Neural cell (in vitro differentiated cells): ENCODE data around the gene TNRC6A. TPM values are rescaled to one million over a fixed set of nuclear protein-coding genes. Genes with fewer than 3 reads are reported as not detected.

Experiments
- H2AFZ ChIP-seq: fragments of 200-600, 300-800 bp; sonication (generic), shearing (Covaris generic); 2 replicates; pipeline ENCODE4 v1.6.0; 2014; ENCODE audit warnings: low read depth, mild to moderate bottlenecking, antibody characterized with exemption, low read length, moderate library complexity
- H3F3A ChIP-seq: fragments of 200-600 bp; shearing (Covaris generic); 2 replicates; pipeline ENCODE4 v1.6.1; 2016; ENCODE audit warnings: mild to moderate bottlenecking, moderate library complexity, mixed read lengths, antibody characterized with exemption, low read length; ENCODE audit not compliant: insufficient read depth, poor library complexity, severe bottlenecking
- H3K27ac ChIP-seq: fragments of 200-600, 300-800 bp; sonication (generic), shearing (Covaris generic); 2 replicates; pipeline ENCODE4 v1.5.1; 2014; ENCODE audit warnings: mild to moderate bottlenecking, low read length, moderate library complexity
- H3K27me3 ChIP-seq: fragments of 300-800, 200-600 bp; sonication (generic), shearing (Covaris generic); 2 replicates; pipeline ENCODE4 v1.6.0; 2014; ENCODE audit warnings: mild to moderate bottlenecking, low read depth, low read length, moderate library complexity; ENCODE audit not compliant: insufficient read depth
- H3K36me3 ChIP-seq: fragments of 300-800, 200-600 bp; sonication (generic), shearing (Covaris generic); 2 replicates; pipeline ENCODE4 v1.5.1; 2014; ENCODE audit warnings: mild to moderate bottlenecking, antibody characterized with exemption, low read length, moderate library complexity; ENCODE audit not compliant: insufficient read depth
- H3K4me2 ChIP-seq: fragments of 300-800, 200-600 bp; sonication (generic), shearing (Covaris generic); 2 replicates; pipeline ENCODE4 v1.6.0; 2014; ENCODE audit warnings: mild to moderate bottlenecking, low read length
- H3K4me3 ChIP-seq: fragments of 300-800, 200-600 bp; sonication (generic), shearing (Covaris generic); 2 replicates; pipeline ENCODE4 v1.5.1; 2014; ENCODE audit warnings: mild to moderate bottlenecking, low read length, moderate library complexity
- H3K79me2 ChIP-seq: fragments of 200-600 bp; shearing (Covaris generic); replicated peaks from 2 replicates; pipeline ENCODE4 v1.6.0; 2014; ENCODE audit warnings: mild to moderate bottlenecking, low read length, moderate library complexity; ENCODE audit not compliant: insufficient read depth
- H3K9ac ChIP-seq: fragments of 300-800, 200-600 bp; sonication (generic), shearing (Covaris generic); 2 replicates; pipeline ENCODE4 v1.6.1; 2016; ENCODE audit warnings: mild to moderate bottlenecking, low read length, mixed read lengths
- H3K9me2 ChIP-seq: fragments of 200-600 bp; shearing (Covaris generic); 2 replicates; pipeline ENCODE4 v1.6.1; 2016; ENCODE audit warnings: mild to moderate bottlenecking, low read length, mixed read lengths; ENCODE audit not compliant: insufficient read depth
- H3K9me3 ChIP-seq: fragments of 200-600, 300-800 bp; sonication (generic), shearing (Covaris generic); 2 replicates; pipeline ENCODE4 v1.6.1; 2016; ENCODE audit warnings: mild to moderate bottlenecking, mixed run types, low read length, moderate library complexity, mixed read lengths
- H4K20me1 ChIP-seq: fragments of 200-600 bp; shearing (Covaris generic); 2 replicates; pipeline ENCODE4 v1.6.1; 2016; ENCODE audit warnings: mild to moderate bottlenecking, mixed run types; ENCODE audit not compliant: insufficient read depth
- CTCF ChIP-seq: fragments of 450-650 bp; IDR thresholded peaks from 2 replicates; pipeline ENCODE4 v1.5.1; 2014; ENCODE audit warnings: antibody characterized with exemption, mild to moderate bottlenecking, moderate library complexity; ENCODE audit not compliant: poor library complexity, severe bottlenecking
- EZH2 ChIP-seq: fragments of 200-600, 300-800 bp; shearing (Covaris generic), sonication (generic); IDR thresholded peaks from 2 replicates; pipeline ENCODE4 v1.6.1; 2014; ENCODE audit warnings: antibody characterized with exemption, low read length, borderline replicate concordance, mild to moderate bottlenecking; ENCODE audit not compliant: insufficient read depth, poor library complexity, severe bottlenecking
- MXI1 ChIP-seq: fragments of 450-650 bp; conservative IDR thresholded peaks from 2 replicates; pipeline ENCODE4 v1.6.1; 2014; ENCODE audit warnings: antibody characterized with exemption, mild to moderate bottlenecking; ENCODE audit not compliant: poor library complexity, severe bottlenecking
- POLR2AphosphoS5 ChIP-seq: IDR thresholded peaks from 2 replicates; pipeline ENCODE4 v1.6.1; 2012
- RAD21 ChIP-seq: fragments of 450-650 bp; conservative IDR thresholded peaks from 2 replicates; pipeline ENCODE4 v1.6.1; 2014; ENCODE audit warnings: antibody characterized with exemption, mild to moderate bottlenecking, moderate library complexity
- REST ChIP-seq: IDR thresholded peaks from 2 replicates; pipeline ENCODE4 v1.6.1; 2012; ENCODE audit warnings: borderline replicate concordance
- SMC3 ChIP-seq: fragments of 450-650 bp; conservative IDR thresholded peaks from 2 replicates; pipeline ENCODE4 v1.6.1; 2014; ENCODE audit warnings: antibody characterized with exemption, mild to moderate bottlenecking, moderate library complexity; ENCODE audit not compliant: poor library complexity
- TAF1 ChIP-seq: IDR thresholded peaks from 2 replicates; pipeline ENCODE4 v1.6.1; 2012; ENCODE audit warnings: low read depth
- polyA plus RNA-seq: library from polyadenylated mRNA; depleted of rRNA; stranded (reverse); fragments of >200 nt; gene quantifications from 2 replicates; pipeline ENCODE4 v1.2.3, GENCODE V29; 2014

Gene TNRC6A
- polyA plus RNA-seq, 1 donor from 2014 or later, result 32.1 TPM

- H4K20me1 ChIP-seq, result no peaks in the 10 kb centered on the region
- H3K9ac ChIP-seq, result no peak overlapping the region
- no peak overlapping the region for H3K4me2 ChIP-seq
- no peaks in the 10 kb centered on the region for H3K36me3 ChIP-seq
- no peaks in the 10 kb centered on the region for H3K9me2 ChIP-seq
- no peak overlapping the region for H2AFZ ChIP-seq
- H3F3A ChIP-seq, result no peaks in the 10 kb centered on the region
- TF ChIP-seq RAD21 (no peak), POLR2AphosphoS5 (no peak), MXI1 (no peak)
- no peaks in the 10 kb centered on the region for H3K27me3 ChIP-seq
- no peak overlapping the region for H3K27ac ChIP-seq
- no peaks in the 10 kb centered on the region for H3K79me2 ChIP-seq
- no peaks in the 10 kb centered on the region for H3K9me3 ChIP-seq
- no peak overlapping the region for H3K4me3 ChIP-seq
Observed at GRCh38 chr16:24847358-24847664, 117.9 kb downstream of the TNRC6A start.

GRCh38 chr16:24848065-24848464 is 118.6 kb downstream of the TNRC6A start:
- Histone ChIP-seq H3K4me3 (no peak overlapping the region), H3K27ac (no peak overlapping the region), H3K27me3 (no peaks in the 10 kb centered on the region), H3K79me2 (no peaks in the 10 kb centered on the region), H3K9me2 (no peaks in the 10 kb centered on the region), H3K4me2 (no peak overlapping the region), H3K9me3 (no peaks in the 10 kb centered on the region), H3K9ac (no peak overlapping the region), H4K20me1 (no peaks in the 10 kb centered on the region), H3K36me3 (no peaks in the 10 kb centered on the region), H3F3A (no peaks in the 10 kb centered on the region), H2AFZ (no peak overlapping the region)
- no peak for TF ChIP-seq REST
- TF ChIP-seq EZH2, result no peak
- no peak for TF ChIP-seq MXI1
- TF ChIP-seq RAD21, result no peak
- TF ChIP-seq CTCF, result no peak
- TF ChIP-seq TAF1, result no peak
- TF ChIP-seq POLR2AphosphoS5, result no peak
- no peak for TF ChIP-seq SMC3

- Histone ChIP-seq H3K9ac (no peak overlapping the region), H3K9me2 (no peaks in the 10 kb centered on the region), H2AFZ (no peak overlapping the region), H3K4me2 (no peak overlapping the region), H3K27ac (no peak overlapping the region), H3K27me3 (no peaks in the 10 kb centered on the region), H4K20me1 (no peaks in the 10 kb centered on the region), H3K79me2 (no peaks in the 10 kb centered on the region), H3K9me3 (no peaks in the 10 kb centered on the region), H3F3A (no peaks in the 10 kb centered on the region), H3K36me3 (no peaks in the 10 kb centered on the region), H3K4me3 (no peak overlapping the region)
- TF ChIP-seq REST (no peak), MXI1 (no peak), EZH2 (no peak)
Observed at GRCh38 chr16:24849641-24850040, 120.2 kb downstream of the TNRC6A start.
